Measurements from ENCODE around the gene ATG9B. TPM values are rescaled to one million over a fixed set of nuclear protein-coding genes. Genes with fewer than 3 reads are reported as not detected.

The ATG9B gene
- total and polyA plus RNA-seq, 2 of the 13 experiments (the other 11 are each of a cell fraction or from before 2014, with no cell fraction given): 0.24 TPM; not detected in 1

DNA sequence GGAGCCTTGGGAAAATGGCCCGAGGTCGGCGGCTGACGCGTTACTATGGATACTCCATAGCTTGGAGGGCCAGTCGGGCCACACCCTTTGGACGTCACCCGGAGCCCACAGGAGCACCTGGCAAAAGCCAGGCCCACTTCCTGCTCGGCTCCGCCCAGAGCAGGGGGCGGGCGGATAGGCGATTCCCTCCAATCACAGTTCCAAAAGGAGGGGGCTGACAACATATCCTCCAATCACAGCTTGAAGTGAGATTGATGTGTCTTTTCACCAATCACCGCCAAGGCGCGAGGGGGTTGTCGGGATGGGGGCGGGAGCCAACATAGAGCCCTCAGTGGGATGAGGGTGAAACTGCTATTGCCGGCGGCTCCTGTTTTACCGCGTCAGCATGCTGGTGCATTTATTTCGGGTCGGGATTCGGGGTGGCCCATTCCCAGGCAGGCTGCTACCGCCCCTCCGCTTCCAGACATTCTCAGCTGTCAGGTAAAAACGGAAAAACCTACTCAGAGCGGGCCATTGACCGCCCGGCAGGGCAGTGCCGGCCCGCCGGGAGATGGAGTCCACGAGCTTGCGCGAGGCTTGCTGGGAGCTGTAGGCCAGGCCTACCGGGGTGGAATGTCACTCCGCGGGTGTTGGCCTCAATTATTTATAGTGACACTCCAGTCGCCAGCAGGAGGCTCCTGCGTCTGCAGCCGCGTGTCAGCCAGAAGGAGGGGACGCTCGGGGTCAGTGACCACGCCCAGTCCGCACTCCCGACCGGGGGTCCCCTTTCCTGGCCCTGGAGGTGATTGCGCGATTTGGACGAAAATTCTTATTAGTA is 4.0 kb upstream of the ATG9B start, which contains the start of gene ABCB8 (continued):
- TF ChIP-seq CEBPZ (IDR thresholded peaks at IDR 0.05; ENCODE audit: low read length) (peak; percentile 57; the same call in 1 of the 2 replicates), HNRNPLL (IDR thresholded peaks at IDR 0.05; ENCODE audit: low read depth, low read length, poor library complexity, severe bottlenecking) (peak; percentile 29), ZNF260 (CRISPR knock-in tag; IDR thresholded peaks at IDR 0.05; ENCODE audit: borderline replicate concordance, low read depth) (no peak), MBD4 (IDR thresholded peaks at IDR 0.05; ENCODE audit: borderline replicate concordance, low read length) (no peak), ZFY (CRISPR knock-in tag; IDR thresholded peaks at IDR 0.05) (peak; percentile 96), ZNF431 (CRISPR knock-in tag; IDR thresholded peaks at IDR 0.05; ENCODE audit: borderline replicate concordance, low read depth) (no peak), GRHL1 (CRISPR knock-in tag; conservative IDR thresholded peaks at IDR 0.05) (no peak), ZNF136 (CRISPR knock-in tag; IDR thresholded peaks at IDR 0.05; ENCODE audit: low read depth) (no peak), NAIF1 (CRISPR knock-in tag; IDR thresholded peaks at IDR 0.05; ENCODE audit: borderline replicate concordance) (no peak), MAFK (conservative IDR thresholded peaks at IDR 0.05 in 1 of 2, IDR thresholded peaks at IDR 0.05 in 1 of 2; ENCODE audit: low read length in 2 of 2) (0 out of 4 replicates have a peak, but pooled peaks of 1 of the 2 experiments have one; percentile 28), TBX2 (CRISPR knock-in tag; IDR thresholded peaks at IDR 0.05; ENCODE audit: borderline replicate concordance) (peak; percentile 62; the same call in 1 of the 2 replicates), SALL2 (CRISPR knock-in tag; IDR thresholded peaks at IDR 0.05) (0 out of 2 replicates have a peak, but pooled peaks have one; percentile 52), ZNF234 (CRISPR knock-in tag; conservative IDR thresholded peaks at IDR 0.05) (no peak), POLR2G (IDR thresholded peaks at IDR 0.05; ENCODE audit: low read depth, low read length) (peak; percentile 64), ZNF510 (CRISPR knock-in tag; IDR thresholded peaks at IDR 0.05; ENCODE audit: low read depth) (0 out of 2 replicates have a peak, but pooled peaks have one; percentile 51), ZNF225 (CRISPR knock-in tag; IDR thresholded peaks at IDR 0.05) (0 out of 2 replicates have a peak, but pooled peaks have one; percentile 39), XRCC5 (optimal IDR thresholded peaks at IDR 0.05; ENCODE audit: low read length) (peak; percentile 38), SIN3B (IDR thresholded peaks at IDR 0.05; ENCODE audit: low read length) (peak; percentile 73)
- TF ChIP-seq, protein P1, sequence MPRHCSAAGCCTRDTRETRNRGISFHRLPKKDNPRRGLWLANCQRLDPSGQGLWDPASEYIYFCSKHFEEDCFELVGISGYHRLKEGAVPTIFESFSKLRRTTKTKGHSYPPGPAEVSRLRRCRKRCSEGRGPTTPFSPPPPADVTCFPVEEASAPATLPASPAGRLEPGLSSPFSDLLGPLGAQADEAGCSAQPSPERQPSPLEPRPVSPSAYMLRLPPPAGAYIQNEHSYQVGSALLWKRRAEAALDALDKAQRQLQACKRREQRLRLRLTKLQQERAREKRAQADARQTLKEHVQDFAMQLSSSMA (CRISPR knock-in tag; IDR thresholded peaks at IDR 0.05): peak; percentile 79
- TF ChIP-seq, protein P2, sequence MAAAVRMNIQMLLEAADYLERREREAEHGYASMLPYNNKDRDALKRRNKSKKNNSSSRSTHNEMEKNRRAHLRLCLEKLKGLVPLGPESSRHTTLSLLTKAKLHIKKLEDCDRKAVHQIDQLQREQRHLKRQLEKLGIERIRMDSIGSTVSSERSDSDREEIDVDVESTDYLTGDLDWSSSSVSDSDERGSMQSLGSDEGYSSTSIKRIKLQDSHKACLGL (CRISPR knock-in tag; IDR thresholded peaks at IDR 0.05): peak; percentile 62; the same call in 1 of the 2 replicates
